HG03442 (cell line): ENCODE results near the gene SLC22A2.

Source experiments
- ATAC-seq: cut with Tn5 transposase; IDR thresholded peaks from one replicate; pipeline ENCODE4 v1.9.1; 2021; ENCODE audit warnings: mild to moderate bottlenecking, moderate library complexity; ENCODE audit not compliant: unreplicated experiment

SLC22A2 gene

GRCh38 chr6:160172704-160173103, 85.9 kb downstream of the SLC22A2 start:
- no peak for ATAC-seq

GRCh38 chr6:160170018-160170680, 88.5 kb downstream of the SLC22A2 start:
- no peak for ATAC-seq

DNA sequence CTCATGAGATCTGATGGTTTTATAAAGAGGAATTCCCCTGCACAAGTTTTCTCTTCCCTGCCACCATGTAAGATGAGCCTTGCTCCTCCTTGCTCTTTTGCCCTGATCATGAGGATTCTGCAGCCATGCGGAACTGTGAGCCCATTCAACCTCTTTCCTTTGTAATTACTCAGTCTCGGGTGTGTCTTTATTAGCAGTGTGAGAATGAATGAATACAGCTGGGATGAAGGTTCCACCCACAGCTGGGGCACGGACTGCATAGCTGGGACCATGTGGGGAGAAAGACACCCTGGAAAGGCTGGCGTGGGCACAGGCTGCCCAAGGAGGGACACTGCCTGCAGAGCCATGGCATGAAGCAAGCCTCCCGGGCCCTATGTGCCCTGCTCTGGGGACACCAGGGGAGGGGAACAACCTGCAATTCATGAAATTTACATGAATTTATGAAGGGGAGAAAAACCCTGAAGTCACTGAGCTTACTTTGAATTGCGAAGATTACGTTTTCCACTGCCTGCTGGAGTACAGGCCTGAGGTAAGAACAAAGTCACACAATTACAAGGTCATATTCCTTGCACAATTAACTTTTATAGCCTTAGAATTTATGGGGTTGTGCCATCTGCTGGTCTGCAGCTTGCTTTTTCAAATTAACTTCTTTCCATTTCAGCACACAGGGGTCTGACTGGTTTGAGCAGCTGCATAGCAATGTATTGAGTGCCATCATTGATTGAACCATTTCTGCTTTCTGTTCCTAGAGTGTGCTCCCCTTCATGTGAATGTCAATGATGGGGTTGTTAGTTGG, 90.8 kb downstream of the SLC22A2 start:
- no peak for ATAC-seq
